GM10266 (cell line): ENCODE data around the gene PROZ.
"Not testable (repeated sequence)": the region's sequence is repeated elsewhere in the genome, so short reads cannot be mapped to it uniquely, and the experiment has no call there.

Experiments
- DNase-seq: peaks from one replicate; pipeline ENCODE4 v3.0.0; 2012; ENCODE audit errors: extremely low spot score
- TF ChIP-seq, protein P1 (sequence below): IDR thresholded peaks from 2 replicates; pipeline ENCODE4 v1.5.1; 2012; ENCODE audit warnings: mild to moderate bottlenecking, low read depth; ENCODE audit not compliant: control insufficient read depth, insufficient read depth; ENCODE audit errors: missing control alignments

PROZ gene

DNA sequence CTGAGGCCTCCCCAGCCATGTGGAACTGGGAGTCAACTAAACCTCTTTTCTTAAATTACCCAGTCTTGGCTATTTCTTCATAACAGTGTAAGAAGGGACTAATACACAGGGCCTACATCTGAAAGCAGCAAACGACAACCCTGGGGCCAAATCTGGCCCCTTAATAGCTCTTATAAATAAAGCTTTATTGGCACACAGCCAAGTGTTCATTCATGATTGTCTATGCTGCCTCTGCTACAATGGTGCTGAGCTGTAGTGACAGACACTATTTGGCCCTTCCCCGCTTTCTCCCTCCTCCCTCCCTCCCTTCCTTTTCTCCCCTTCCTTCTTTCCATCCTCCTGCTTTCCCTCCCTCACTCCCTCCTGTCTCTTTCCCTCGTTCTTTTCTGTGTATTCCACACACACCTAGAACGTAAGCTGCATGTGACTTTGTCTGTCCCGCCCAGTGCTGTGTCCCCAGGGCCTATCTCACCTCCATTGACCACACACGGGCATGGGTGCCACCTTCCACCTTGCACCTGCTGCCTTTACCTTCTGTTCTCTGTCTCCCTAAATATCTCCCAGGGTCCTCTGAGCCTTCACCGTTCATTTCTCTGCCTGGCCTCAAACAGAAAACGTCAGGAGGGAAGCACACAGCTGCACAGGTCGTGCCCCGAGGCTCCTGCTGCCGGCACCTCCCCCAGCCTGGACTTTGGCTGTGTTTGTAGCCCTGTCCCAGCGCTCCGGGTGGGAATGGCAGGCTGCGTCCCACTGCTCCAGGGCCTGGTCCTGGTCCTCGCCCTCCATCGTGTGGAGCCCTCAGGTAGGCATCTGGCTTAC is at the start of gene PROZ:
Gene PROZ (plus strand): TSS at position 720 of the 819 bp plus-strand sequence. CDS start 13 bp downstream, at position 733.
- no peak for DNase-seq
- TF ChIP-seq, protein P1, sequence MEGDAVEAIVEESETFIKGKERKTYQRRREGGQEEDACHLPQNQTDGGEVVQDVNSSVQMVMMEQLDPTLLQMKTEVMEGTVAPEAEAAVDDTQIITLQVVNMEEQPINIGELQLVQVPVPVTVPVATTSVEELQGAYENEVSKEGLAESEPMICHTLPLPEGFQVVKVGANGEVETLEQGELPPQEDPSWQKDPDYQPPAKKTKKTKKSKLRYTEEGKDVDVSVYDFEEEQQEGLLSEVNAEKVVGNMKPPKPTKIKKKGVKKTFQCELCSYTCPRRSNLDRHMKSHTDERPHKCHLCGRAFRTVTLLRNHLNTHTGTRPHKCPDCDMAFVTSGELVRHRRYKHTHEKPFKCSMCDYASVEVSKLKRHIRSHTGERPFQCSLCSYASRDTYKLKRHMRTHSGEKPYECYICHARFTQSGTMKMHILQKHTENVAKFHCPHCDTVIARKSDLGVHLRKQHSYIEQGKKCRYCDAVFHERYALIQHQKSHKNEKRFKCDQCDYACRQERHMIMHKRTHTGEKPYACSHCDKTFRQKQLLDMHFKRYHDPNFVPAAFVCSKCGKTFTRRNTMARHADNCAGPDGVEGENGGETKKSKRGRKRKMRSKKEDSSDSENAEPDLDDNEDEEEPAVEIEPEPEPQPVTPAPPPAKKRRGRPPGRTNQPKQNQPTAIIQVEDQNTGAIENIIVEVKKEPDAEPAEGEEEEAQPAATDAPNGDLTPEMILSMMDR = no peak

DNA sequence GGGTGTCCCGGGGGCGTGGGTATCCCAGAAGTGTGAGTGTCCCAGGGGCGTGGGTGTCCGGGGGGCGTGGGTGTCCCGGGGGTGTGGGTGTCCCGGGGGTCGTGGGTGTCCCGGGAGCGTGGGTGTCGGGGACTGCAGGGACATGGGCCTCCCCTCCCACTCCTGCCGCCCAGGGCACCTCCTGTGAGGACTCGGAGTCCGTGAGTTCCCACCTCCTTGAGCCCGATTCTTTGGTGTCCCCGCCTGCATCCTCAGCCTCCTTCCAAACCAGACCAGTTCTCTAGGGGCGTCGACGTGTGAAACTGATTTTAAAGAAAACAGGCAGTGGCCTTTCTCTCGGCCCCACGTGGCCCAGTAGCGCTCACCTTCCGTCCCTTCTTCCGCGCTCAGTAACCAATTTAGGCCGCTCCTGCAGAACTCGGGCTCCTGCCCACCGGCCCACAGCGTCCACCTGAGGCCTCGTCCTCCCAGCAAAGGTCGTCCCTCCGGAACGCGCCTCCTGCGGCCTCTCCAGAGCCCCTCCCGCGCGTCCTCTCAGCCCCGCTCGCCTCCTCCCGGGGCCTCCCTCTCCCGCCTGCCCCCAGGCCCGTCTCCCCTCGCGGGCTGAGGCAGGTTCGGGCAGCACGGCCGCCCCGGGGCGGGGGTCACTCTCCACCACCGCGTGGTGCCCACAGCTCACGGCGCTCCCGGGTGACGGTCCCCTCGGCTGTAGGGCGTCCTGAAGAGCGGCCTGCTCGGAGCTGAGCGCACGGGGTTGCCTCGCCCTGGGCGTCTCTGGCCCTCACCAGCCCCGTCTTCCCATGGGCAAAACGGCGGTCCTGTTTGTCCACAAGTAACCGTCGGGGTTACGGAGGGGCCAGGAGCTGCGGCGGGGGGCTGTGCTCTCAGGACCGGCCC is 49.0 kb upstream of the PROZ start:
- TF ChIP-seq, protein P1 = no peak
- no peak for DNase-seq

GRCh38 chr13:113110048-113110851 is 48.2 kb upstream of the PROZ start:
- DNase-seq = no peak
- TF ChIP-seq, protein P1 = no peak

- DNase-seq = no peak
- TF ChIP-seq, protein P1 = no peak
Observed at GRCh38 chr13:113110852-113111315, 47.6 kb upstream of the PROZ start.

- DNase-seq = not testable (repeated sequence)
Observed at GRCh38 chr13:113111821-113112220, 46.6 kb upstream of the PROZ start.

- not testable (repeated sequence) for DNase-seq
Observed at GRCh38 chr13:113112475-113112874, 46.0 kb upstream of the PROZ start.

GRCh38 chr13:113112893-113113845 is 45.3 kb upstream of the PROZ start:
- DNase-seq = no peak
- TF ChIP-seq, protein P1 = no peak
